GM18520 (cell line): ENCODE data around the gene TM2D3.

ENCODE experiments used
- ATAC-seq: cut with Tn5 transposase; IDR thresholded peaks from one replicate; pipeline ENCODE4 v1.9.1; 2021; ENCODE audit not compliant: unreplicated experiment

The TM2D3 gene

DNA sequence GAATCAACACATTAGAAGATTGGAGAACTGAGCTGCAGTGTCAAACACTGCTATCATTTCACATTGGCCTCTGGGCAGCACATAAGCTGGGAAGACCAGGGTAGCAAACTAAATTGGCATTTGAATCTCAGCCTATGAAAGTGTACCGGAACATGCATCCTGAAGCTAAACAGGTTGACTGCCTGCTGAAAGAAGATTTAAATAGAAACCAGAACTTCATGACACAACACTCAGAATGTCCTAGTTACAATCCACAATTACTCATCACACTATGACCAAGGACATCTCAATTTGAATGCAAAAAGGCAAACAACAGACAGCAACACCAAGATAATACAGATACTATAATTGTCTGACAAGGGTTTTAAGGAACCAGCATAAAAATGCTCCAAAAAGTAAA lies 26.2 kb downstream of the TM2D3 start:
- ATAC-seq: no peak

DNA sequence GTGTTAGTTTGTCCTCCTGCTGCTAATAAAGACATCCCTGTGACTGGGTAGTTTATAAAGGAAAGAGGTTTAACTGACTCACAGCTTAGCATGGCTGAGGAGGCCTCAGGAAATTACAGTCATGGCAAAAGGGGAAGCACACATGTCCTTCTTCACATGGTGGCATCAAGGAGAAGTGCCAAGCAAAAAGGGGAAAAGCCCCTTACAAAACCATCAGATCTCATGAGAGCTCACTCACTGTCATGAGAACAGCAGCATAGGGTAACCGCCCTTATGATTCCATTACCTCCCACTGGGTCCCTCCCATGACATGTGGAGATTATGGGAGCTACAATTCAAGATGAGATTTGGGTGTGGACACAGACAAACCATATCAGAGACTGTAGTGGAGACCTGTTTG lies 27.0 kb downstream of the TM2D3 start:
- no peak for ATAC-seq

DNA sequence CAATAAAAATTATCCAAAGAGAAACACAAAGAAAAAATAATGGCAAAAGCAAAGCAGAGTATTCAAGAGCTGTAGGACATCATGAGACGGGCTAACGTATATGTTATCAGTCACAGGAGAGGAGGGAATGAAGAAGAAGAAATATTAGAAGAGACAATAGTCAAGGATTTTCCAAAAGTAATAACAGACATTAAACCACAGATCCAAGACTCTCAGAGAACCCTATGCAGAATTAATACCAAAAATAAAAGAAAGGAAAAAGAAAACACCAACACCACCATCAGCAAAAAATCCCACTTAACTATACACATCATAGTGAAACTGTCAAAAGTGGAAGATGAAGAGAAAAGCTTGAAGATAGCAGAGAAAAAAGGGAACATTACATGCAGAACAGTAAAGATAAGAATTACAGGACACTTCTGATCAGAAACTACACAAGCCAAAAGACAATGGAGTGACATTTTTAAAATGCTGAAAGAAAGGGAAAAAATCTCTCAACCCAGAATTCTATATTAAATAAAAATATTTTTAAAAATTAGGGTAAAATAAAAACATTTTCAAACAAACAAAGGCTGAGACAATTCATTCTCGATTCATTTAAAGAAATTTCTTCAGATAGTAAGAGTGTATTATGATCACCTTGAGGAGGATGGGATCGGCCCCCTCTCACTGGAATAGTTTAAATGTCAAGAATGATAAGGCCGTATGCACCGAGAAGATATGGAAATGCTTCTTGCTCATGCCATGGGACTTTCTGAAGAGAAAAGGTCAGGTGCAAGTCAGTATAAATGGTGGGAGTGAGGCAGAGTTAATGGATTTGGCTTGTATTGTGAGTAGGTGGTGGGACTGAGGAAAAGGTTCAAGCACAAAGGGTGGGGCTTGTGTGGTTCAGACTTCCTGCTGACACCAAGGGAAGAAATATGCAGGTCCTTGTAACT lies 28.5 kb downstream of the TM2D3 start:
- no peak for ATAC-seq

DNA sequence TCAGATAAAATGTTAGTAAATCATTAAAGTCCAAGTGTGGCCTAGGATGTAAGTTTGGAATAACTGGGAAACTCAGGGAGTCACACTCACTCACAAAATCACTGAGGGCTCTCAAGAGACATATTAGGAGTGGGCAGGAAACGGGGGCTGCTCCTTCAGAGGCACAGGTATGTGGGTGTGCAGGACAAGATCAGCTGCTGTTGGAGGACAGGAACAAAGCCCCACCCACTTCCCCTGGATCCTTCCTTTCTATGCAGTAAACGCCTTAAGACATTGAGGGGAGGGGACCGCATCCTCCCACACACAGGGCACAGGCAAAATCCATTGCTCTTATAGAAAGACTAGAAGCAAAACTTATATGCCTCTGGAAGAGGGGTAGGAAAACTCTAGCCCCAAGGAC lies 30.2 kb downstream of the TM2D3 start:
- ATAC-seq: no peak

DNA sequence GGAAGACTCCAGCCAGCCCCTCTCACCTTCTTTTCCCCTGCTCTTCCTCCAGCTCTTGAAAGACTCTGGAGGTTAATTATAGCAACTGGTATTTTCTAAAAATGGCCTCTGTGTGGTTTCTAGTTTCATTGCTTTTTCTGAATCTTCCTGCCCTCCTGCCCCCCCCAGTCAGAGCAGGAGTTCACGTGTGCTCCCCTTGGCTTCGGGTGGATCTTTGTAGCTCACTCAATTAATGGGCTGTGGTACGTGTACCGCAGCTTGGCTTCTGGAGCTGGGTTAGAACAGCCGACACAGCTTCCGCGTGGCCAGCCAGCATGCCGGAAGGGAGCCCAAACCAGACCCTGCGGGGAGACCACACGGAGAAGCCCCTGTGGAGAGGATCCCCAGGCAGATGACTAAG lies 31.5 kb downstream of the TM2D3 start:
- no peak for ATAC-seq

GRCh38 chr15:101619615-101619865 lies 32.6 kb downstream of the TM2D3 start:
- no peak for ATAC-seq

- no peak for ATAC-seq
These were observed 33.1 kb downstream of the TM2D3 start for GRCh38 chr15:101618851-101619614.

- ATAC-seq: no peak
These were observed 34.1 kb downstream of the TM2D3 start for GRCh38 chr15:101618076-101618475.

GRCh38 chr15:101617390-101617965 lies 34.7 kb downstream of the TM2D3 start:
- no peak for ATAC-seq

- ATAC-seq: no peak
These were observed 36.0 kb downstream of the TM2D3 start for GRCh38 chr15:101615986-101616848.

DNA sequence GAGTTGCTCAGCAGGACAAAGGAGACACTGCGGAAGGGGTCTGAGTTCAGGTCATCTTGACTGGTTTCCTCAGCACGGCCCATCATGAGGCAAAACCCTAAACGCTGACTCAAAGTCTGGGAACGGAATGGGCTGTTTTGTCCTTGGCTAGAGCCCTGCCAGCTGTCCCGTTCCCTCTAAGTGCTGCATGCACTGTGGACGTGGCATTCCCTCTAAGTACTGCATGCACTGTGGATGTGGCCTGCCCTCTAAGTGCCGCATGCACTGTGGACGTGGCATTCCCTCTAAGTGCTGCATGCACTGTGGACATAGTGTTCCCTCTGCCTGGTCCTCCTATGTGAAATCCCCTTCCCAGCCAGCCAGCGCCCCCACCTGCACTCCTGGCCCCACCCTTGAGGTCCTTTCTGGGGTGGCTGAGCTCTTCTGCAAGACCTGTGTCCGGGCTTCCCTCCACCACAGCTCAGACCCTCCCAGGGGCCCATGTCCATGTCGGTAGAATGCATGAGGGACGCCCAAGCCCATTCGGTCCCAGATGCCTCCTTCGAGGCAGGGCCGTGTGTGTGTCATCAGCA lies 36.7 kb downstream of the TM2D3 start:
- no peak for ATAC-seq

- no peak for ATAC-seq
These were observed 37.4 kb downstream of the TM2D3 start for GRCh38 chr15:101614761-101615160.

DNA sequence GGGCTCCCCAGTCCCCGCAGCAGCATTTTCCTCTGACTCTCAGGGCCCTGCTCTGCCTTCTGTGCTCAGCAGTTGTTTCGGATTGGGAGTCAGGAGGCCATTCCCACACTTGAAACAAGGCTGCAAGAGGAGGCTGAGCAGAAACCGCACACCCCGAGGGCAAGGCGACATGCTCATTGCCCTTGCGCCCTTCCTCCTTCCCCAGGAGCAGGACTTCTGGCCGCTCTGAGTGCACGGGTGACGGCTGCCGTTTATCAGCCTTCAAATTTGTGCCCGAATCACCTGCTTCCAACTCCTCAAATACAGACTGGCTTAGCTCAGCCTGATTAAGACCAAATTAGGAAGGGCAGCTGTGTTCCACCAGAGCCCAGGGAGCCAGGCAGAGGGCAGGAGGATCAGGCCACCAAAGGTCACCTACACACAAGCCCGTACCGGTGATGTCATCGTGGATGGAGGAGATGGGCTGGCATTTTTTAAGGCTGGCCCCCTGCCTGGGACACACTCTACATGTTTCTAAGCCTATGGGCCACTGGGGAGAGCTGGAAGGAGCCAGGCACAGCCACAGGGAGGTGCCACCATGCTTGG lies 38.1 kb downstream of the TM2D3 start:
- ATAC-seq: no peak

- no peak for ATAC-seq
These were observed 38.8 kb downstream of the TM2D3 start for GRCh38 chr15:101613130-101614000.

DNA sequence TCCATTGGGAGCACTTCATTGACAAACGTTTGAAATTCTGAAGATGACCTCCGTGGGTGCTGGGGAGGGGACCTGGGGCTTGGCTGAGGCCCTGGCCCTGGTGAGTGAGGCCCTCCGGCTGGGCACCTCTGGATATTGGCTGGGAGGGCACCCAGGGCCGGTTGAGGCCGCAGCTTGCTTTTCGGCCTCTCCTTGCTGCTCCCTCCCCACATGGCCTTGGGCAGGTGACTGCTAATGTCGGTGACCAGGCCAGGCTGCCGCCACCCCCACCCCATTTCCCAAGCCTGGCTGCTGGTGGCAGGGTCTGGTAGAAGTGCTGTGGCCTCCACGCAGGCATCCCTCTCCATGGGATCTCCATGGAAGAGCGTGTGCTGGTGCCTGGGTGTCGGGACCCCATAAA lies 39.5 kb downstream of the TM2D3 start:
- no peak for ATAC-seq

DNA sequence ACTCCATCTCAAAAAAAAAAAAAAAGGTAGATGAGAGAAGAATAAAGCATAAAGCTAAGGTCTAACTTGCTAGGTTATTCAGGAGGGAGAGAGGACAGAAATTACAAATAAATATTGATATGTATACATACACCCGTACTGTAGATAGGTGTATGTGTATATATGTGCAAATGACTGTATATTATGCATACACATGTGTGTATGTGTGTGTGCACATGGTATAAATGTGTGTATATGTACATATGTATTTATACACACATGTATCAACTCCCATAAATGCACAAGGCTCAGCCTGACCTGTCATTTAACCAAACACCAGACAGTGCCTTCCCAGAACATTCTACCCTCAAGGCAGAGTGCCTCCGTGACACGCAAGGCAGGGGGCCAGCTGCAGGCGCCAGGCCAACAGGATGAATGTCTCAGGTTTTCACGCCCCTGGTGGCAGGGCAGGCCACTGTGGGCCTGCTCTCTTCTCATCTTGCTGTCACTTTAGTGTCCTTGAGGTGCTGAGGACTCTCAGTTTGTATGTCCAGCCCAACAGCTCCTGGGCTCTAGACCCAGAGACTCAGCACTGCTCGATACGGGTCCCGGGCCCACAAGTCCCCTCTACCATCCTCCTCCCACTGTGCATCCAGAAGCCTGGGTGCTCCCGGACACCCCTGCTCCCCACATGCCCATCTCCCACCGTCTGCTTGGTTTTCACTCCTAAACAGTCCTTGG lies 40.4 kb downstream of the TM2D3 start:
- no peak for ATAC-seq

DNA sequence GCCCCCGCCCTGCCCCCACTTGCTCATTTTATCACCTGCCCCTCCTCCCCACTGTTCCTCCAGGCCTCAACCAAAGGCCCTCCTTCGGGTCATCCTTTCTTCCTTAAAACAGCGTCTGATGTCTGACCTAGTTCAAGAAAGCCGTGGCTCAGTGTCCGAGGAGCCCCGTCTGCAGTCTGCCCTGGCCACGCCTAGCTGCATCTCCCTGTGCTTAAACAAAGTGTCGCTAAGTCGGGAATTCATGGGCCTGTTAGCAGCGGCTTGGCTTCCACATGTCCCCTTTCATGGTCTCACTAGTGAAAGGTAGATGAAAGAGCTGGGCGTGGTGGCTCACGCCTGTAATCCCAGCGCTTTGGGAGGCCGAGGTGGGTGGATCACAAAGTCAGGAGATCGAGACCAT lies 41.2 kb downstream of the TM2D3 start:
- ATAC-seq: no peak

DNA sequence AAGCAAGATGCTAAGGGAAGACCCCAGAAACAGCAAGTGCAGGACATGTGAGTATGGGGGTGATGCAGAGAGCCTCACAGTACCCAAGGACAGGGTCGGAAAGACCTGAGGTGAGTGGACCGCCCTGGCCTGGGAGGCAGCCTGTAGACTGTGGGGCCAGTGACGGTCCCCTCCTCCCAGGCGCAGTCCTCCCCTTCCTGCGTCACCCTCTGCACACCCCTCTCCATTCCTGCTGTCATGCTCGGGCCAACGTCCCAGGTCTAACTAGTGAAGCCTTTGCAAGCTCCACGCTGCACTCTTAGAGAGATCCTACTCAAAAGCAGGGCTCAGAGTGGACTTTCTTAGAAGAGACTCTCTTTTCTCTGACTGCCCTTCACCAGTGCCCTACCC lies 41.6 kb downstream of the TM2D3 start:
- no peak for ATAC-seq
